HG02763 (cell line): ENCODE measurements around the gene PRKCZ.

Experiments
- ATAC-seq: cut with Tn5 transposase; IDR thresholded peaks from one replicate; pipeline ENCODE4 v1.9.1; 2021; ENCODE audit warnings: mild to moderate bottlenecking, moderate library complexity; ENCODE audit not compliant: unreplicated experiment

Gene PRKCZ

DNA sequence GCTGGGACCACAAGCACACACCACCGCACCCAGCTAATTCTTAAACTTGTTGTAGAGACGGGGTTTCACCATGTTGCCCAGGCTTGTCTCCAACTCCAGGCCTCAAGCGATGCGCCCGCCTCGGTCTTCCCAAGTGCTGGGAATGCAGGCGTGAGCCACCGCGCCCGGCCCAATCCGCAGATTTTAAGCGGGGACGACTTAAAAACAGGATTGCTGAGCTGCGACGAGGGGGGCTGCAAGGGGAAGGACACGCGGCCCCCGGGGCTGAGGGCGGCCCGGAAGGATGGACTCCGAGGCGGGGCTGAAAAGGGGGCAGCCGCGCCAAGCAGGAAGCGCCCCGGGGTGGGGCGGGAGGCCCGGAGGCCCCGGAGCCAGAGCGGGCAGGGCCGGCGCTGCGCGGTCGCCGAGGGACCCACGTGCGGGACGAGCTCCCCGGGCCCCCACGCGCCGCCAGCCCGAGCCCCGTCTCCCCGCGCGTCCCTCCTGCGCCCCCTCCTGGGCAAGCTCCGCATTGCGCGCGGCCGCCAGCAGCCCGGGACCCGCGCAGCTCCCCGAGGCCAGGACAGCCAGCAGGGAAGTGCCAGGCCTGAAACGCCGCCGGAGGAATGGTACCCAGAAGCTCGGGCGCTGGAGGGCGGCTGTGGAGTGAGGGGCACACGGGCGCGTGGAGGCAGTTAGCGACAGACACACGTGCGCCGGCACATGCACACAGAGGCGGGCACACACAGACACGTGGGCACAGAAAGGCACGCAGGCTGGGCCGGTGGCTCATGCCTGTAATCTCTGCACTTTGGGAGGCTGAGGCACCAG is 5.5 kb upstream of the PRKCZ start:
- no peak for ATAC-seq

DNA sequence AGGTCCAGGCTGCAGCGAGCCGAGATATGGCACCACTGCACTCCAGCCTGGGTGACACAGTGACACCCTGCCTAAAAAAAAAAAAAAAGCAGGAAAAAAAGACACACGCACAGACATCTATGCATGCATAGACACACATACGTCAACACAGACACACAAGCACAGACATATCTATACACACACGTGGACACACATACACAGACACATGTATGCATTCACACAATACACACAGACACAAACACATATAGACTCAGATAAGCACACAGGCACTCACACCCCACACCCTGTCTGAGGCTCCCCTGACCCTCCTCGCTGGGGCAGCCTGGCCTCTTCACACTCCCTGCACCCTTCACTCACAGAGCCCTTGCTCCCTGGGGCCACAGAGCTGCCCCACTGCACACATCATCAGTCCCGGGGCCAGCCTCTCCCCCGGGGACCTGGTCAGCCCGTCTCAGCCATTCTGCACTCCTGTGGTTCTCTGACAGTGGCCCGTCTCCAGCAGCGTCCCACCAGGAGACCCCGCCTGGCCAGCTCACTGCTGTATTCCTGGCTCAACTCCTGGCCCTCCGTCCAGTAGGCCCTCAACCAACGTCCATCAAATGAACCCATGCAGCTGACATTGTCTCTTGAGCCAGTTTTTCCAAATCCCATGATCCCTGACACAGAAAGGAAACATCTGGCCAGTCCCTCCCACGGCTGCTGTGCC is 4.6 kb upstream of the PRKCZ start:
- ATAC-seq = no peak

DNA sequence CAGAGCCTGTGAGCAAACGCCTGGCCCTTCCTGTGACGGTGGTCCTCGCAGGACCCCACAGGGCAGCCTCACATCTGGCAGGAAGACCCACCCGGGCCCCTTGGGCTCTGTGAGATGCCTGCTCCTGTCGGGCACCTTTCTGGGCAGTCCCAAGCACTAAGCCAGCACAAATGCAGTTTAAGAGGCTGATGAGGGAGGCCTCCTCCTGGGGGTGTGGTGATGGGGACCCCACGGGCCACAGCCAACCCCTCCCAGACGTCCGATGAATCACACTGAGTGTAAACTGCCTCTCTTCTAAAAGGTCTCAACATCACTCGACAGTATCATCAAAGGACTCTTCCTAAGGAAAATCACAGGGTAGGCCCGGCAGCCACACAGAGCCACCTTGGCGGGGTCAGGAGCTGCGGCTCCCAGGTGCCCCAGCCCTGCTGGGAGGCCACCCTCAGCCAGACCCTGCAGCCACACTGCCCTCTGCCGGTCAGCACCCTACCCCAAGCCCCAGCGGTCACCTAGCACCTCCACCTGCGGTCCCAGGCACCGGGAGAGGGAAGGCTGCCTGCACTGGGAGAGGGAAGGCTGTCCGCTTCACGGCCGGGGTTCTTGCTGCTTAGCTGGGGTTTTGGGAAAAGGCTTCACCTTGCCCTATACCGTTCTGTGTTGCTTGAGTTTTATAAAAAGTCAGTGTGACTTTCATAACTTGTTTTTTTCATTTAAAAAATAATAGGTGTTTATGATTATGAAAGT is 3.9 kb upstream of the PRKCZ start:
- ATAC-seq = no peak

GRCh38 chr1:2046953-2047748 is 3.1 kb upstream of the PRKCZ start:
- ATAC-seq = no peak

GRCh38 chr1:2047749-2048729 is 2.2 kb upstream of the PRKCZ start:
- ATAC-seq = no peak

DNA sequence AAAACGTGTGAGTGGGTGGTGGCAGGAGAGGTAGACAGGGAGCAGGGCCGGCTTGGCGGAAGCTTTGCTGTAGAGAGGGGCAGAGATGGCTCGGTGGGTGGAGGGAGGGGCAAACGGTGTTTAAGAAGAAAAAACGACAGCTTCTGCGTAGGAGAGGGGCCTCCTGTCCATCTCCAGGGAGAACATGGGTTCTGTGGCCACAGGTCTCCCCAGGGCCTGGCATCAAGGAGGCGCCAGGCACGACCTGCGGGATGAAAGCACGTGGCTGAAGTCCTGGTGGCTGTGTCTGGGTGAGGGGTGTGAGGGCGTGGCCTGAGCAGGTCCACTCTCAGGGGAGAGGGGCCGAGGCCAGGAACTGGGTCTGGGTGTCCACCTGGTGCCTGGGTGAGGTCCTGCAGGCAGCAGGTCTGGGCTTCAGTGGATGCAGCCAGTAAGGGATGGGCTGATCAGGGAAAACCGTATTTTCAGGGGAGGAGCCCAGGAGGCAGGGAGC is 940 bp upstream of the PRKCZ start:
- ATAC-seq = no peak

- no peak for ATAC-seq
These were observed 216 bp downstream of the PRKCZ start for GRCh38 chr1:2050461-2050792.

- no peak for ATAC-seq
These were observed 827 bp downstream of the PRKCZ start for GRCh38 chr1:2050793-2051682.

GRCh38 chr1:2052054-2052679 is 2.0 kb downstream of the PRKCZ start:
- ATAC-seq = no peak

DNA sequence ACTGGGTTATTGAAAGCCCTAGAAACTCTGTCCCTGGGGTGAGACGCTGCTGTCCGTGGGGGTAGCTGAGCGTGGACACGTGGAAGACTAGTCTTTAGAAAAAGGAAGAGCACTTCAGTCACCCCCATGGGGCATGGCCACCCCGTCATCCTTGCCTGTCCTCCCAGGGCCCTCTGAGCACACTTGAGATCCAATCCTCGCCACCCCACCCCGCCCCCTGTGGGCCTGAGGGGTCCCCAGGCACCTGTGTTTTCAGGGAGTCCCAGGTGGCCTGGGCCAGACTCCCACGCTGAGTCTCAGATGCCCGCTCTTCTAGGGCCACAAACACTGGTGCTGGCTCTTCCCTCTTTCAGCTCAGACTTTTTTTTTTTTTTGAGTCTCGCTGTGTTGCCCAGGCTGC is 2.5 kb downstream of the PRKCZ start:
- ATAC-seq = no peak

- no peak for ATAC-seq
These were observed 3.0 kb downstream of the PRKCZ start for GRCh38 chr1:2053217-2053616.

DNA sequence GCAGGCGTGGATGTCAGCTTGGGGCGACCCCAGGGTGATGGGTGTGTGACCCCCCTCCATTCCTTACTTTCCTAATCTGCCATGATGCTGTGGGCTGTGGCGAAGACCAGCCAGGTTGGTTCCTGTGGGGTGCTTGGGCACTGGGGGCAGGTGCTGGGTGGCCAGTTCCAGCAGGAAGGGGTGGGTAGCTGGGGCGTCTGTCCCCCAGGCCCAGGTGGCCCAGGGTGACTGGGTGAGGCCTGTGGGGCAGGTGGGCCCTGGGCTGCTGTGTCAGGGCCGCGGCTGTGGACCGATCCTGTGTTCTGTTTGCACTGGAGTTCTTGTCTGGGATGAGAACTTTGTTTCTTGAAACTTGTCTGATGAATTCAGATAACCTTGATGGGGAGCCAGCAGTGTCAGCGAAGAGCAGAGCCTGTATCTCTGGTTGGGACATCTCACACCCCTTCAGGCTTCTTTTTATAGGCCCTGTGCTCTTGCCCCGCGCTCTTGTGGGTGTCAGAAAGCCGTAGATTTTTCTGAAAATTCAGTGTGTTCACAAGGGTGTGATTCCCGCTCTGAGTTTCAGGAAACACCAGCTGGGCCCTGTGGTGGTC is 3.7 kb downstream of the PRKCZ start:
- ATAC-seq = no peak

GRCh38 chr1:2054560-2054959 is 4.3 kb downstream of the PRKCZ start:
- no peak for ATAC-seq

GRCh38 chr1:2055911-2056575 is 5.8 kb downstream of the PRKCZ start:
- ATAC-seq = no peak

- ATAC-seq = no peak
These were observed 6.9 kb downstream of the PRKCZ start for GRCh38 chr1:2056955-2057590.

DNA sequence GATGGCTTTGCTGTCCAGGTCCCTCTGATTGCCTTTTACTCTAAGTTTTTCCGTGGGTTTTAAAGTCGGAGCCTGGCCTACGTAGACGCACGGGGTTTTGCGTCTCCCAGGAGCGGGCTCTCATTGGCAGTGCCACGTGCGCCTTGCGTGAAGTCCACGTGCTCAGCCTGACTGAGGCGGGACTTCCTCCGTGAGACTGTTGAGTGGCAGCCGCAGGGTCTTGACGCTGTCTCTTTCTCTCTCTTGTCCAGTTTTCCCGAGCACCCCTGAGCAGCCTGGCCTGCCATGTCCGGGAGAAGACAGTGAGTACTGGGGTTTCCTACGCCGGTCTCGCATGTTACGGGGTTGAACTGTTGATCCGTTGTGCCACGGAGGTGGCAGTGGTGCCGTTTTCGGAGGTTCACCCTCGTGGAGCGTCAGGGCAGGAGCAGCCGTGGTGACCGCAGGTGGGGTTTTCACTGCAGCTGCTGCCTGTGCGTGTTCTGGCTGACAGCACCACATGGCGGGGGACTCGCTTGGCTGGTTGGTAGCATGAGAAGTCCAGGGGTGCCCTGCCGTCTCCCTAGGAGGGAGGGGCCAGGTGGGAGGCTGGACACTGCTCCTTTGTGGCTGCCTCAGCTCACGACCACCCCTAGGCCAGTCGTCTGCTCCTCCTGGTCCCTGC is 9.2 kb downstream of the PRKCZ start:
- no peak for ATAC-seq
